ENCODE results near the gene POLR3K.
"Not testable (repeated sequence)": the region's sequence is repeated elsewhere in the genome, so short reads cannot be mapped to it uniquely, and the experiment has no call there.

POLR3K gene

DNA sequence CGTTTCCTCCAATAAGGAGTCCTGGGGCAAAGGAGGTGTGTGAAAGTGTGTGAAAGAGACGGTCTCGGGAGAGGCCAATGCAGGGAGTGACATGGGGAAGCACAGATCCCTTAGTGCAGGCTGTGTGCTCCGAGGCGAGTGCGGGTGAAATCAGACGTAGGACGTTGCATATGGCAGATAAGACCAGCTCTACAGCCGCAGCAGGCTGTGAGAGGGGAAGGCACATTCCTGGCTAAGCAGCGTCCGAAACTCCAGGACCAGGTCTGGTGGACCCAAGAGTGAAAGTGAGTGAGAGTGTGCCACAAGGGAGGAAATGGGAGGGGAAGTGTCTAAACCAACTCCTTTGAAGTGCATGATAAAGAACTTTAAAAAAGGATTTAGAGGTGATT lies 11.3 kb downstream of the POLR3K start:
- no peak for DNase-seq

- DNase-seq = no peak
Observed at GRCh38 chr16:41439-42068, 11.9 kb downstream of the POLR3K start.

GRCh38 chr16:38941-39892 lies 14.2 kb downstream of the POLR3K start:
- peak; percentile 54 for DNase-seq

- DNase-seq = not testable (repeated sequence)
Observed at GRCh38 chr16:38206-38605, 15.2 kb downstream of the POLR3K start.

- no peak for DNase-seq
Observed at GRCh38 chr16:37511-37910, 15.9 kb downstream of the POLR3K start.

- no peak for DNase-seq
Observed at GRCh38 chr16:36336-36984, 16.9 kb downstream of the POLR3K start.

GRCh38 chr16:35678-36305 lies 17.6 kb downstream of the POLR3K start:
- no peak for DNase-seq

- DNase-seq = no peak
Observed at GRCh38 chr16:35011-35677, 18.3 kb downstream of the POLR3K start.

DNA sequence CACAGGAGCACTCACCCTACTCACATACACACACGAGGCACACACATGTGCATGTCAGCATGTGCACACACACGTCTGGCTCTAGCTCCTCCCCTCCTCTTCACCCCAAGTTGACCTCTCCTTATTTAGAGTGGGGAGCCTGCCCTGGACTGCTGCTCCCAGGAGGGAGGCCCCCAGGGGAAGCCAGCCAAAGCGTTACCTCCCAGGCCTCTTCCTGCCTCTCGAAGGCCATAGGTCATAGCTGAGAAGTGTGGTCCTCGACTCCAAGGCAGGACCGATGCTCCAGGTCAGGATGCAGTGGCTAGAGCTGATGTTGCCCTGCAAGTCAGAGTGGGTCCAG lies 18.8 kb downstream of the POLR3K start:
- no peak for DNase-seq

DNA sequence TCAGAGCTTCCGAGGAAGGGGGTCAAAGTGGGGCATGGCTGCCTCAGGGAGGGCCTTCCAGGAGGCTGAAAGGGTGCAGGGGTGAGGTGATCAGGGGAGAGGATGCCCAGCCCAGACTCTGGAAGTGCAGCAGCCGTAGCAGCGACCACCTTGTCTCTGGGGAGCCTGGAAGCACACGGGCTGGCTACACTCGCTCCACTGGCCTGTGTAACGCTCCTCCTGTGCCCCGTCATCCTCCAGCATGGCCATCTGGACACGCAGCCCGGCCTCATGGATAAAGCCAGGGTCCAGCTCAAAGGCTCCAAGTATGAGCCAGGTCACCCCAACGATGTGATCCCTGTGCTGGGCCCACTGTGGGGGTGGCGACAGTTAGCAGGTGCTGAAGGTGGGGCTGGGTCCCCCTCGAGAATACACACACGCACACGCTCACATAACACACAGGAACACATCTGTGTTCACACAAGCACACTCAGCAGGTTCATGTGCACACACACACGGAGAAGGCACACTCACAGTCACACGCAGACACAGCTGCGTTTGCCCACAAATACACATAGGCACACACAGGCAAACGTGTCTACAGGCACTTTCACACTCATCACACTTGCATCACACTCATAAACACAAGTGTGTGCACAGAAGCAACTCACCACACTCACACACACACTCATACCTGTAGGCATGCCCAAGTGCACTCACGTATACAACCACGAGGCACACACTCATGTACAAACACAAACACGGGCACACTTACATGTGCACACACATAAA lies 19.3 kb downstream of the POLR3K start:
- DNase-seq = no peak

- DNase-seq = not testable (repeated sequence)
Observed at GRCh38 chr16:33154-33876, 20.1 kb downstream of the POLR3K start.

GRCh38 chr16:30627-31026 lies 22.8 kb downstream of the POLR3K start:
- DNase-seq = not testable (repeated sequence)

GRCh38 chr16:25926-26348 lies 27.5 kb downstream of the POLR3K start:
- DNase-seq = not testable (repeated sequence)

GRCh38 chr16:24151-24550 lies 29.3 kb downstream of the POLR3K start:
- DNase-seq = not testable (repeated sequence)

- DNase-seq = not testable (repeated sequence)
Observed at GRCh38 chr16:20886-21285, 32.5 kb downstream of the POLR3K start.

- DNase-seq = not testable (repeated sequence)
Observed at GRCh38 chr16:17062-17765, 36.2 kb downstream of the POLR3K start.

- DNase-seq = peak; percentile 79
Observed at GRCh38 chr16:10772-11171, 42.6 kb downstream of the POLR3K start.

DNA sequence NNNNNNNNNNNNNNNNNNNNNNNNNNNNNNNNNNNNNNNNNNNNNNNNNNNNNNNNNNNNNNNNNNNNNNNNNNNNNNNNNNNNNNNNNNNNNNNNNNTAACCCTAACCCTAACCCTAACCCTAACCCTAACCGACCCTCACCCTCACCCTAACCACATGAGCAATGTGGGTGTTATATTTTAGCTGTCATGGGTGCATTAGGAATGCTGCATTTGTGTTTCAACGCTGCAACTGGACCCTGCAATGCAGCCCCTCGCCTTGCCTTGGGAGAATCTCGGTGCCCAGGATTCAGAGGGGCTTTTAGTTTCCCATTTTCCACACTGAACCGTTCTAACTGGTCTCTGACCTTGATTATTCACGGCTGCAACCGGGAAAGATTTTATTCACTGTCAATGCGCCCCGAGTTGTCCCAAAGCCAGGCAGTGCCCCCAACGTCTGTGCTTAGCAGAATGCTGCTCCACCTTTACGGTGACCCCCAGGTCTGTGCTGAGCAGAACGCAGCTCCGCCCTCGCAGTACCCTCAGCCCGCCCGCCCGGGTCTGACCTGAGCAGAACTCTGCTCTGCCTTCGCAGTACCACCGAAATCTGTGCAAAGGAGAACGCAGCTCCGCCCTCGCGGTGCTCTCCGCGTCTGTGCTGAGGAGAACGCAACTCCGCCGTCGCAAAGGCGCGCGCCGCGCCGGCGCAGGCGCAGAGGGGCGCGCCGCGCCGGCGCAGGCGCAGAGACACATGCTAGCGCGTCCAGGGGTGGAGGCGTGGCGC lies 43.3 kb downstream of the POLR3K start:
- no peak for DNase-seq

Data from activated effector memory CD4-positive, alpha-beta T cell treated with Interleukin-2 at 50 U/mL for 16 hours (primary cell).